ENCODE data around the gene HDAC7. TPM values are rescaled to one million over a fixed set of nuclear protein-coding genes. Genes with fewer than 3 reads are reported as not detected.

The HDAC7 gene
- total and polyA plus RNA-seq, 2 of the 13 experiments (the other 11 are each of a cell fraction or from before 2014, with no cell fraction given), result 4.6 to 10.8 TPM

DNA sequence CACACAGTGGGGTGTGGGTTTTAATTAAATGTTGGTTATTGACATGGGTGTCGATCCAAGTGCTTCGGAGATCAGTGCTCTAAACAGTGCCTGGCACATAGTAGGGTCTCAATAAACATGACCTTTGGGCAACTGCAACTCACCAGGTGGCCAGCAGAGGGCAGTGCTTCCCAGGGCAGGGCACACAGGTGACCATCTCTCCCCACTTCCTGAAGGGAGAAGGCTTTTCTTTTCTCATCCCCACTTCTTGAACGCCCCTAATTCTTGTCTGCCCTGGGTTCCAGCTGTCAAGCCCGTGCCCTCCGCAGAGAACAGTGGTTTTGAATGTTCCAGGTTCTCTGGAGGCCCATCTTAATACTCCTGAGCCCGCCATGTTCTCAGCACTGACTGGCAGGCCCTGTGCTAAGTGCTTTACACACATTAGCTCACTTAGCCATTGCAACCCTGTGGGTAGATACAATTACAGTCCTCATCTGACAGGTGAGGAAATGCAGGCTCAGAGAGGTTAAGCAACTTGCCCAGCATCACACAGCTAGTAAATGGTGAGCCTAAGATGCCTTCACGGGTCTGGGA is 77.4 kb downstream of the HDAC7 start (continued):
- TF ChIP-seq, protein P1, sequence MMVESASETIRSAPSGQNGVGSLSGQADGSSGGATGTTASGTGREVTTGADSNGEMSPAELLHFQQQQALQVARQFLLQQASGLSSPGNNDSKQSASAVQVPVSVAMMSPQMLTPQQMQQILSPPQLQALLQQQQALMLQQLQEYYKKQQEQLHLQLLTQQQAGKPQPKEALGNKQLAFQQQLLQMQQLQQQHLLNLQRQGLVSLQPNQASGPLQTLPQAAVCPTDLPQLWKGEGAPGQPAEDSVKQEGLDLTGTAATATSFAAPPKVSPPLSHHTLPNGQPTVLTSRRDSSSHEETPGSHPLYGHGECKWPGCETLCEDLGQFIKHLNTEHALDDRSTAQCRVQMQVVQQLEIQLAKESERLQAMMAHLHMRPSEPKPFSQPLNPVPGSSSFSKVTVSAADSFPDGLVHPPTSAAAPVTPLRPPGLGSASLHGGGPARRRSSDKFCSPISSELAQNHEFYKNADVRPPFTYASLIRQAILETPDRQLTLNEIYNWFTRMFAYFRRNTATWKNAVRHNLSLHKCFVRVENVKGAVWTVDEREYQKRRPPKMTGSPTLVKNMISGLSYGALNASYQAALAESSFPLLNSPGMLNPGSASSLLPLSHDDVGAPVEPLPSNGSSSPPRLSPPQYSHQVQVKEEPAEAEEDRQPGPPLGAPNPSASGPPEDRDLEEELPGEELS (CRISPR knock-in tag; IDR thresholded peaks at IDR 0.05), result no peak
- no peak for TF ChIP-seq ZNF143 (CRISPR knock-in tag; IDR thresholded peaks at IDR 0.05)
- no peak for TF ChIP-seq ZNF329 (CRISPR knock-in tag; IDR thresholded peaks at IDR 0.05; ENCODE audit: low read depth)
- TF ChIP-seq ZNF136 (CRISPR knock-in tag; IDR thresholded peaks at IDR 0.05; ENCODE audit: low read depth), result no peak
- TF ChIP-seq MEF2D (CRISPR knock-in tag; IDR thresholded peaks at IDR 0.05), result no peak
- no peak for TF ChIP-seq FOXP1 (IDR thresholded peaks at IDR 0.05)
- no peak for TF ChIP-seq FOXP1 (CRISPR knock-in tag; IDR thresholded peaks at IDR 0.05)
- TF ChIP-seq, protein P2, sequence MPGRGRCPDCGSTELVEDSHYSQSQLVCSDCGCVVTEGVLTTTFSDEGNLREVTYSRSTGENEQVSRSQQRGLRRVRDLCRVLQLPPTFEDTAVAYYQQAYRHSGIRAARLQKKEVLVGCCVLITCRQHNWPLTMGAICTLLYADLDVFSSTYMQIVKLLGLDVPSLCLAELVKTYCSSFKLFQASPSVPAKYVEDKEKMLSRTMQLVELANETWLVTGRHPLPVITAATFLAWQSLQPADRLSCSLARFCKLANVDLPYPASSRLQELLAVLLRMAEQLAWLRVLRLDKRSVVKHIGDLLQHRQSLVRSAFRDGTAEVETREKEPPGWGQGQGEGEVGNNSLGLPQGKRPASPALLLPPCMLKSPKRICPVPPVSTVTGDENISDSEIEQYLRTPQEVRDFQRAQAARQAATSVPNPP (CRISPR knock-in tag; IDR thresholded peaks at IDR 0.05), result no peak
- TF ChIP-seq PLRG1 (conservative IDR thresholded peaks at IDR 0.05), result no peak
- TF ChIP-seq KAT8 (CRISPR knock-in tag; IDR thresholded peaks at IDR 0.05), result no peak
- no peak for TF ChIP-seq FOXK1 (CRISPR knock-in tag; IDR thresholded peaks at IDR 0.05; ENCODE audit: borderline replicate concordance, low read depth)
- TF ChIP-seq, protein P3, sequence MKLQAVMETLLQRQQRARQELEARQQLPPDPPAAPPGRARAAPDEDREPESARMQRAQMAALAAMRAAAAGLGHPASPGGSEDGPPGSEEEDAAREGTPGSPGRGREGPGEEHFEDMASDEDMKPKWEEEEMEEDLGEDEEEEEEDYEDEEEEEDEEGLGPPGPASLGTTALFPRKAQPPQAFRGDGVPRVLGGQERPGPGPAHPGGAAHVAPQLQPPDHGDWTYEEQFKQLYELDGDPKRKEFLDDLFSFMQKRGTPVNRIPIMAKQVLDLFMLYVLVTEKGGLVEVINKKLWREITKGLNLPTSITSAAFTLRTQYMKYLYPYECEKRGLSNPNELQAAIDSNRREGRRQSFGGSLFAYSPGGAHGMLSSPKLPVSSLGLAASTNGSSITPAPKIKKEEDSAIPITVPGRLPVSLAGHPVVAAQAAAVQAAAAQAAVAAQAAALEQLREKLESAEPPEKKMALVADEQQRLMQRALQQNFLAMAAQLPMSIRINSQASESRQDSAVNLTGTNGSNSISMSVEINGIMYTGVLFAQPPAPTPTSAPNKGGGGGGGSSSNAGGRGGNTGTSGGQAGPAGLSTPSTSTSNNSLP (IDR thresholded peaks at IDR 0.05; ENCODE audit: low read depth, low read length), result no peak
- TF ChIP-seq ZBTB21 (CRISPR knock-in tag; IDR thresholded peaks at IDR 0.05), result no peak
- TF ChIP-seq NFIC (IDR thresholded peaks at IDR 0.05; ENCODE audit: low read length), result no peak
- peak; percentile 47 for TF ChIP-seq ZEB1 (IDR thresholded peaks at IDR 0.05; ENCODE audit: insufficient replicate concordance, low read depth)
- peak; percentile 17 to 65; a peak in 1 of 4 replicates for TF ChIP-seq NR2F1 (CRISPR knock-in tag; IDR thresholded peaks at IDR 0.05)
- TF ChIP-seq MED13 (CRISPR knock-in tag; IDR thresholded peaks at IDR 0.05), result no peak
- TF ChIP-seq SNRNP70 (IDR thresholded peaks at IDR 0.05; ENCODE audit: low read depth, low read length), result no peak
- TF ChIP-seq ZNF451 (CRISPR knock-in tag; IDR thresholded peaks at IDR 0.05), result no peak
- TF ChIP-seq ZNF121 (CRISPR knock-in tag; IDR thresholded peaks at IDR 0.05), result no peak
- TF ChIP-seq, protein P4, sequence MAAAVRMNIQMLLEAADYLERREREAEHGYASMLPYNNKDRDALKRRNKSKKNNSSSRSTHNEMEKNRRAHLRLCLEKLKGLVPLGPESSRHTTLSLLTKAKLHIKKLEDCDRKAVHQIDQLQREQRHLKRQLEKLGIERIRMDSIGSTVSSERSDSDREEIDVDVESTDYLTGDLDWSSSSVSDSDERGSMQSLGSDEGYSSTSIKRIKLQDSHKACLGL (CRISPR knock-in tag; IDR thresholded peaks at IDR 0.05), result no peak
- no peak for TF ChIP-seq BRD4 (CRISPR knock-in tag; IDR thresholded peaks at IDR 0.05)
- no peak for TF ChIP-seq HMG20A (CRISPR knock-in tag; IDR thresholded peaks at IDR 0.05; ENCODE audit: borderline replicate concordance)
- no peak for TF ChIP-seq NFYC (CRISPR knock-in tag; IDR thresholded peaks at IDR 0.05)
- peak; percentile 100 for TF ChIP-seq ZKSCAN1 (IDR thresholded peaks at IDR 0.05; ENCODE audit: low read length)
- no peak for TF ChIP-seq ZNF556 (CRISPR knock-in tag; IDR thresholded peaks at IDR 0.05; ENCODE audit: borderline replicate concordance)
- peak; percentile 88 for TF ChIP-seq CCAR2 (optimal IDR thresholded peaks at IDR 0.05; ENCODE audit: low read depth, low read length)
- no peak for TF ChIP-seq ZIK1 (CRISPR knock-in tag; IDR thresholded peaks at IDR 0.05; ENCODE audit: borderline replicate concordance, low read depth)
- no peak for TF ChIP-seq ZNF75D (CRISPR knock-in tag; IDR thresholded peaks at IDR 0.05; ENCODE audit: borderline replicate concordance)

All from HepG2 (cell line).